GM23248 (cell line): ENCODE measurements around the gene ELMO1.

Experiments used
- EZH2 ChIP-seq: fragments of 200-600 bp; sonication (generic); IDR thresholded peaks from 2 replicates; pipeline ENCODE4 v1.6.1; 2018; ENCODE audit warnings: antibody characterized with exemption, mild to moderate bottlenecking; ENCODE audit not compliant: insufficient read depth, poor library complexity, severe bottlenecking
- EZH2phosphoT487 ChIP-seq: fragments of 200-600 bp; sonication (generic); IDR thresholded peaks from 2 replicates; pipeline ENCODE4 v1.6.1; 2018; ENCODE audit warnings: antibody characterized with exemption, moderate library complexity, mild to moderate bottlenecking, low read depth; ENCODE audit not compliant: insufficient read depth

DNA sequence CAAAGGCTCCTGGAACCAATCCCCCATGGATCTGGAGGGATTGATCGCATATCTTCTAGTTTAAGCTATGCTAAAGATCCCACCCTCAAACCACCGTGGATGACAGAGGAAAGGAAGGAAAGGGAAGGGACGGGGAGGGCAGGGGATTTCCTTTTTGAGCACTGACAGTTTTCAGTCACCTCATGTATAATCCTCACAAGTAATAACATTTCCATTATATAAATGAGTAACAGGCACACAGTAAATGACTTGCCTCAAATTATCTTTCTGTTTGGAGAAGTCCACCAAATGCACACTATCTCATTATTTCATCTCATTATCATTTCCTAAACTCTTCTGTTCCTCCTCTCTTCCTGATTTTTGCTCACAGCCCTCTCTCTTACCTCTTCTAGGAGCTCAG is 597.3 kb downstream of the ELMO1 start:
- TF ChIP-seq EZH2, result no peak
- TF ChIP-seq EZH2phosphoT487, result no peak
